Stimulated activated CD4-positive, alpha-beta T cell treated with anti-CD3 and anti-CD28 coated beads, Interleukin-1b, Interleukin-23, amount 100 ng/mL, for 48 hours (primary cell): ENCODE results near the gene RAB11FIP5.
A peak's percentile ranks its signal among the peaks of the same experiment; 100 is the strongest.

Experiments
- DNase-seq: peaks from one replicate; pipeline ENCODE4 v3.0.0-alpha.2; 2020

The RAB11FIP5 gene

GRCh38 chr2:73082523-73083410 lies 30.0 kb downstream of the RAB11FIP5 start:
- DNase-seq = no peak

GRCh38 chr2:73081181-73081671 lies 31.5 kb downstream of the RAB11FIP5 start:
- no peak for DNase-seq

GRCh38 chr2:73080321-73081131 lies 32.2 kb downstream of the RAB11FIP5 start:
- DNase-seq = no peak

- DNase-seq = no peak
Measured at GRCh38 chr2:73079636-73080035, 33.1 kb downstream of the RAB11FIP5 start.

GRCh38 chr2:73078457-73079411 lies 34.0 kb downstream of the RAB11FIP5 start:
- DNase-seq = no peak

- no peak for DNase-seq
Measured at GRCh38 chr2:73077424-73077795, 35.3 kb downstream of the RAB11FIP5 start.

GRCh38 chr2:73076701-73077423 lies 35.9 kb downstream of the RAB11FIP5 start:
- DNase-seq = no peak

- no peak for DNase-seq
Measured at GRCh38 chr2:73075477-73076373, 37.0 kb downstream of the RAB11FIP5 start.

GRCh38 chr2:73074110-73075069 lies 38.4 kb downstream of the RAB11FIP5 start:
- no peak for DNase-seq

GRCh38 chr2:73072416-73072815 lies 40.3 kb downstream of the RAB11FIP5 start:
- DNase-seq = no peak

- DNase-seq = no peak
Measured at GRCh38 chr2:73072129-73072395, 40.7 kb downstream of the RAB11FIP5 start.

- DNase-seq = peak; percentile 94
Measured at GRCh38 chr2:73071360-73072128, 41.2 kb downstream of the RAB11FIP5 start, which contains the start of gene SFXN5. TSS of gene SFXN5 (minus strand) at chr2:73071712. CDS start at chr2:73071705, 7 bp downstream.

GRCh38 chr2:73070643-73071359 lies 41.9 kb downstream of the RAB11FIP5 start:
- DNase-seq = peak; percentile 32

GRCh38 chr2:73069855-73070642 lies 42.7 kb downstream of the RAB11FIP5 start:
- no peak for DNase-seq

GRCh38 chr2:73069041-73069854 lies 43.5 kb downstream of the RAB11FIP5 start:
- no peak for DNase-seq

- no peak for DNase-seq
Measured at GRCh38 chr2:73068147-73068546, 44.6 kb downstream of the RAB11FIP5 start.
